BJ (cell line): ENCODE measurements around the gene PWWP3B. TPM values are rescaled to one million over a fixed set of nuclear protein-coding genes. Genes with fewer than 3 reads are reported as not detected.

Experiments used
- CTCF ChIA-PET: fragments of 350-600 bp; formaldehyde crosslinking; extraction: SDS; loops from one replicate; lab custom pipeline; 2021; ENCODE audit warnings: antibody characterized with exemption, inconsistent platforms; lab: Yijun Ruan, JAX
- POLR2A ChIA-PET: fragments of 300-600 bp; sonication (Branson Sonifier 250); formaldehyde crosslinking; extraction: SDS; loops from one replicate; lab custom pipeline; 2021; ENCODE audit warnings: antibody characterized with exemption; lab: Charles Lee
- DNase-seq: peaks from one replicate; pipeline ENCODE4 v3.0.0-alpha.2; 2011; ENCODE audit warnings: low read depth
- H3K27me3 ChIP-seq: 2 replicates; pipeline ENCODE4 v1.6.0; 2011; ENCODE audit warnings: low read length; ENCODE audit not compliant: control insufficient read depth, insufficient read depth
- H3K36me3 ChIP-seq: 2 replicates; pipeline ENCODE4 v1.5.1; 2011; ENCODE audit warnings: low read length; ENCODE audit not compliant: control insufficient read depth, insufficient read depth
- H3K4me3 ChIP-seq: 2 replicates; pipeline ENCODE4 v1.5.1; 2011; ENCODE audit warnings: low read depth, mild to moderate bottlenecking, control low read depth, low read length
- CTCF ChIP-seq: IDR thresholded peaks from 2 replicates; pipeline ENCODE4 v1.5.1; 2011; ENCODE audit warnings: low read depth, mild to moderate bottlenecking, control low read depth, inconsistent platforms, low read length, moderate library complexity; ENCODE audit not compliant: insufficient read depth
- polyA minus RNA-seq: library from RNA; depleted of rRNA, polyadenylated mRNA; stranded (reverse); fragments of >200 nt; gene quantifications from 2 replicates; pipeline ENCODE4 v1.2.3, GENCODE V29; 2011; rRNA and poly(A)+ RNA removed
- polyA plus RNA-seq: library from polyadenylated mRNA; depleted of rRNA; stranded (reverse); fragments of >200 nt; gene quantifications from 2 replicates; pipeline ENCODE4 v1.2.3, GENCODE V29; 2011; rRNA removed

Gene PWWP3B
- polyA plus RNA-seq: not detected in 2 replicates
- polyA minus RNA-seq: not detected in 2 replicates

DNA sequence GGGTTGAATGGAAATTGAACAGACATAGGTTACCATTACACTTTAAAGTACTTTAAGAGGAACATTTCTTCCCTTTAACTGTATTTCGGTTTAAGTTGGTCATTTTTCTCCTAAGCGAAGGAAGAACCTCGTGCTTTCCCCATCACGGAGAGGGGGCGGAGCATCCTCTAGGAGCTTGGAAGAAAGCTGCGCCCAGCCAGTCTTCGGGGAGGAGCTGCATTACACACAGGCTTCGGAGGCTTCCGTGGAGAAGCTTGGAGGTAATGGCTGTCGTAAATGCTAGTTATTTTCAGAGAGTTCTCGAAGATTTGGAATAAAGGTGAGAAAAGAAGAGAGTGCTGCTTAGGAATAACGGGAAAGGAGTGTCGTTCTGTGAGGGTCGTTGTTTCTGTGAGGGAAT is at the start of gene PWWP3B:
Gene PWWP3B, plus strand, starts transcription at position 199 of the 400 bp plus-strand sequence. CDS start 37,128 bp downstream, outside the sequence.
- Histone ChIP-seq H3K4me3 (no peak within 1 kb of the TSS), H3K36me3 (no peaks in the 10 kb centered on the region), H3K27me3 (no peaks in the 10 kb centered on the region)
- ChIA-PET POLR2A (no interaction called here), CTCF (no interaction called here)
- no peak for DNase-seq
- TF ChIP-seq CTCF: no peak

DNA sequence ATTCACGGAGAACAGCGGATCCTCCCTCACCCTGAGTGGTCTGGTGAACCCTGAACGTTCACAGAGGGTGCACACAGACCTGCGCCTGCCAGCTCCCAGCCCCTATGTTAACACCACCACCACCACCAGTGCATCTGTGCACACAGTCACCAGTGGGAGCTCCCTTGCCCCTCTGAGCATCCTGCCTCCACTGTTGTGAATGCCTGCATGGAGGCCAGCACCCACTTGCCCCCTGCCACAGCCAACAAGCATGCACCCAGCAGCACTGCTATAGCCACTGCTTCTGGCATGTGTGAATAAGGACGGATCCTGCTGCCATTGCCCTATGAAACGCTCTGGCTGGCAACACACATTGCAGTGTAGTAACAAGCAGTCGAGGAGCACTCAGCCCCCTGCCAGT is 29.1 kb upstream of the PWWP3B start:
- no peak for DNase-seq
- Histone ChIP-seq H3K4me3 (no peak overlapping the region), H3K36me3 (no peaks in the 10 kb centered on the region), H3K27me3 (no peaks in the 10 kb centered on the region)
- TF ChIP-seq CTCF: no peak
- POLR2A ChIA-PET: no interaction called here
- CTCF ChIA-PET: no interaction called here

- POLR2A ChIA-PET: no interaction called here
- no peak for DNase-seq
- Histone ChIP-seq H3K36me3 (no peaks in the 10 kb centered on the region), H3K4me3 (no peak overlapping the region), H3K27me3 (no peaks in the 10 kb centered on the region)
- no peak for TF ChIP-seq CTCF
- CTCF ChIA-PET: no interaction called here
Measured at GRCh38 chrX:106144755-106145639, 23.1 kb upstream of the PWWP3B start.

DNA sequence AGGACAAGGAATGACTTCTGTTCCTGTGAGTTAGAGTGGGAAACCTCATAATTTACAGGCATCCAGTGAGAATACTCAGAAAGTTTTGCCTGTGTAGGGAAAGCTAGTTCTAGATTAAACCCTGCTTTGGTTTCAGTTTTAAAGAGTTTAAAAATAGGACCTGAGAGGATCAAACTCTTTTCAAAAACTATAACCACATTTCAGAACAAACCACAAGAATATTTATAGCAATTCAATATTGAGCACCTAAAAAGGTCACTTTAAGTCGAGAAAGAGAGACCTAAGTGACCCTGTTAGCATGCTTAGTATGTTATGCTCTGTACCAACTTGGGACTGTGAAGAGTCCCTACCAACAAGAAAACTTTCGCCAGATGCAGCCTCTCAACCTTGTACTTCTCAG is 17.4 kb upstream of the PWWP3B start:
- ChIA-PET POLR2A (no interaction called here), CTCF (no interaction called here)
- Histone ChIP-seq H3K4me3 (no peak overlapping the region), H3K36me3 (no peaks in the 10 kb centered on the region), H3K27me3 (no peaks in the 10 kb centered on the region)
- no peak for DNase-seq
- no peak for TF ChIP-seq CTCF

DNA sequence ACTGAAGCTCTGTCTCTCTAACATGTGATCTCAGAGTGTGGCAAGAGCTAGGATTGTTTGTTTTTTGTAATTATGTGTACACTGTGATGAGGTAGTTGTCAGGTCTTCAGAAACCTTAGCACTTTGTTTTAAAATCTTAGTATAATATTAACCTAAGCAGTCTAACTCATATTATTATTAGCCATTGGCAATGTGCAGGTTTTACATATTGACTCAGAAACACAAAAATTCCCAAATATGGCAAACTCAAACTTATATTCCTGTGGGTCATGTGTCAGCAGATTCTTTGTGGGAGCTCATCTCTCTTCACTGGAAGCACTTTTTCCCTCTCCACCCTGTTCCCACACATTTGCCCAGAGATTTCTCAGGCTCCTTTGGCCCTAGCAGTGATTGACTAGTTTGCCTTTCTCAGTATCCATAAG is 8.2 kb upstream of the PWWP3B start:
- ChIA-PET POLR2A (no interaction called here), CTCF (no interaction called here)
- H3K4me3 ChIP-seq: no peak overlapping the region
- no peaks in the 10 kb centered on the region for H3K27me3 ChIP-seq
- H3K36me3 ChIP-seq: no peaks in the 10 kb centered on the region
- no peak for DNase-seq
- no peak for TF ChIP-seq CTCF
